Psoas muscle (tissue), 8 donors: Measurements from ENCODE around the gene TMEM151A. TPM values are rescaled to one million over a fixed set of nuclear protein-coding genes. Genes with fewer than 3 reads are reported as not detected.

Experiments
- ATAC-seq, 4 donors: fragments of 200-7000 bp; cut with Tn5 transposase; one replicate each; pipeline ENCODE4 v1.9.1; 2020; ENCODE audit warnings: moderate library complexity in 3 of 4, mild to moderate bottlenecking in 2 of 4
- DNase-seq, 2 donors: peaks; one replicate each; pipeline ENCODE4 v3.0.0-alpha.2; 2020
- H3K27ac ChIP-seq: fragments of 200-600 bp; one replicate; pipeline ENCODE4 v1.8.0; 2022
- H3K27me3 ChIP-seq, 3 donors: fragments of 200-600 bp in 1 of 3; one replicate each; pipeline versions ENCODE4 v1.6.1 to v1.8.0; 2013 to 2022; ENCODE audit warnings: low read length in 2 of 3, mild to moderate bottlenecking in 2 of 3, moderate library complexity in 1 of 3; ENCODE audit not compliant: insufficient read depth in 3 of 3
- H3K36me3 ChIP-seq, 2 donors: fragments of 200-600 bp in 1 of 2; one replicate each; pipeline versions ENCODE4 v1.6.1 to v1.8.0; 2013 to 2022; ENCODE audit warnings: low read depth in 1 of 2, mild to moderate bottlenecking in 1 of 2, moderate library complexity in 1 of 2; ENCODE audit not compliant: insufficient read depth in 1 of 2
- H3K4me1 ChIP-seq: fragments of 200-600 bp; one replicate; pipeline ENCODE4 v1.8.0; 2022
- H3K4me3 ChIP-seq: fragments of 200-600 bp; one replicate; pipeline ENCODE4 v1.8.0; 2022; ENCODE audit warnings: mild to moderate bottlenecking
- H3K9me3 ChIP-seq: fragments of 200-600 bp; one replicate; pipeline ENCODE4 v1.8.0; 2022
- CTCF ChIP-seq: fragments of 200-600 bp; IDR thresholded peaks from one replicate; pipeline ENCODE4 v1.8.0; 2022; ENCODE audit warnings: antibody characterized with exemption
- WGBS, 3 donors: extraction: QIAGEN DNeasy Blood & Tissue Kit; methylation state at CpG; one replicate each; pipeline versions ENCODE4 v1.1.6 to v1.1.7; 2013; 5-methylcytosine and 5-hydroxymethylcytosine counted together
- intact Hi-C, 2 donors: fragments of 100-400 bp; cut with DNase I; formaldehyde crosslinking; loops; one replicate each; pipeline versions ENCODE4 v1.11.0 to v1.14.2; 2022
- polyA plus RNA-seq, 3 donors: library from polyadenylated mRNA; stranded (reverse); fragments of 200-250 nt; gene quantifications; one replicate each; pipeline ENCODE4 v1.2.3, GENCODE V29; 2013
- total RNA-seq, 4 donors: library from RNA; stranded (reverse); fragmentation: NEBNext Ultra II Directional in 2 of 4; extraction: Animal tissue kit (Norgen Biotek cat#: 25700) in 2 of 4; gene quantifications; one replicate each; pipeline versions ENCODE4 v1.2.1 to v1.2.4, GENCODE V29; 2021 to 2023
- donor health status: healthy with polysubstance abuse.
- donor health status: DM: no; HTN: no; CAD: no; lungs with moderate emphysema.
- donor health status: Bipolar disorder and iron deficiency.
- donor health status: healthy.
- donor health status: DM: yes; HTN: yes; CAD: no.
- donor health status: DM: no; HTN: no; CAD: no.
- donor health status: DM: no; HTN: no; CAD: no.
- donor health status: DM: yes; HTN: yes; CAD: no.

TMEM151A gene
- total and polyA plus RNA-seq, 7 donors = 0.04 to 0.05 TPM; not detected in 5

- peak in 1 of 2 donors; percentile 37 for DNase-seq
- intact Hi-C loops = no loop called here
- no peaks in the 10 kb centered on the region for H3K27me3 ChIP-seq
- H3K9me3 ChIP-seq = no peaks in the 10 kb centered on the region
- WGBS, 3 donors = 61 to 69% (median 67%) methylated on average over 3 of the region's 3 CpGs
- H3K4me1 ChIP-seq = peaks cover 8% of the 10 kb centered on the region
- no peak for ATAC-seq
- no peak for TF ChIP-seq CTCF
- no peak overlapping the region for H3K27ac ChIP-seq
- peaks cover 0 to 21% of the 10 kb centered on the region in 2 donors for H3K36me3 ChIP-seq
- H3K4me3 ChIP-seq = no peak overlapping the region
These were observed 37.5 kb downstream of the TMEM151A start for GRCh38 chr11:66329165-66329673.

GRCh38 chr11:66330931-66331330 lies 39.2 kb downstream of the TMEM151A start:
- intact Hi-C loops = no loop called here
- no peak overlapping the region for H3K4me3 ChIP-seq
- H3K27ac ChIP-seq = no peak overlapping the region
- no peaks in the 10 kb centered on the region for H3K9me3 ChIP-seq
- H3K4me1 ChIP-seq = peaks cover 20% of the 10 kb centered on the region
- no peak for TF ChIP-seq CTCF
- ATAC-seq (no peak), DNase-seq (peak in 1 of 2 donors; percentile 44)
- peaks cover 0 to 21% of the 10 kb centered on the region in 2 donors for H3K36me3 ChIP-seq
- H3K27me3 ChIP-seq = no peaks in the 10 kb centered on the region
- WGBS, 3 donors = 58 to 61% (median 60%) methylated on average over 8 to 10 of the region's 10 CpGs

- Histone ChIP-seq H3K27ac (no peak overlapping the region), H3K9me3 (no peaks in the 10 kb centered on the region), H3K36me3 (peaks cover 0 to 21% of the 10 kb centered on the region in 2 donors), H3K4me3 (no peak overlapping the region), H3K4me1 (peaks cover 28% of the 10 kb centered on the region), H3K27me3 (no peaks in the 10 kb centered on the region)
- TF ChIP-seq CTCF = no peak
- DNase-seq = peak in 1 of 2 donors; percentile 46
- intact Hi-C loops = no loop called here
- WGBS, 3 donors = 89 to 95% (median 92%) methylated on average over 10 to 12 of the region's 12 CpGs
- no peak for ATAC-seq
These were observed 40.1 kb downstream of the TMEM151A start for GRCh38 chr11:66331542-66332370.

- Histone ChIP-seq H3K4me1 (peaks cover 36% of the 10 kb centered on the region), H3K36me3 (peaks cover 0 to 25% of the 10 kb centered on the region in 2 donors), H3K27ac (no peak overlapping the region), H3K9me3 (no peaks in the 10 kb centered on the region), H3K4me3 (no peak overlapping the region), H3K27me3 (no peaks in the 10 kb centered on the region)
- TF ChIP-seq CTCF = no peak
- DNase-seq = peak in 1 of 2 donors; percentile 34
- 85 to 90% (median 85%) methylated on average over 18 of the region's 18 CpGs for WGBS, 3 donors
- no peak for ATAC-seq
- intact Hi-C loops = no loop called here
These were observed 40.9 kb downstream of the TMEM151A start for GRCh38 chr11:66332371-66333219.
